ENCODE measurements around the gene KCNH3. TPM values are rescaled to one million over a fixed set of nuclear protein-coding genes. Genes with fewer than 3 reads are reported as not detected.

The KCNH3 gene
- polyA plus RNA-seq (0.63 and 3.0 TPM in 2 replicates), polyA minus RNA-seq (0.58 and 1.2 TPM in 2 replicates)

GRCh38 chr12:49538510-49539403 is at the start of gene KCNH3:
KCNH3 (plus strand) TSS chr12:49539030; CDS start chr12:49539417, 387 bp downstream.
- Histone ChIP-seq H3K9me2 (ENCODE audit: insufficient read depth, low read length) (no peaks in the 10 kb centered on the region), H3K4me3 (ENCODE audit: low read length) (peak within 1 kb of the TSS; percentile 68), H3K9me3 (ENCODE audit: low read length) (no peaks in the 10 kb centered on the region), H3K27ac (ENCODE audit: low read length) (no peak within 1 kb of the TSS), H3K27me3 (ENCODE audit: insufficient read depth, low read depth, low read length) (peaks cover 72% of the 10 kb centered on the region), H4K20me1 (ENCODE audit: insufficient read depth) (no peaks in the 10 kb centered on the region), H3K79me2 (replicated peaks; ENCODE audit: insufficient read depth, low read length) (no peaks in the 10 kb centered on the region), H3K4me2 (ENCODE audit: low read length) (no peak within 1 kb of the TSS), H2AFZ (ENCODE audit: low read depth, low read length) (no peak within 1 kb of the TSS), H3K9ac (ENCODE audit: low read length) (peak within 1 kb of the TSS; percentile 50), H3F3A (ENCODE audit: insufficient read depth, low read length, poor library complexity, severe bottlenecking) (no peaks in the 10 kb centered on the region), H3K36me3 (ENCODE audit: insufficient read depth, low read length) (no peaks in the 10 kb centered on the region)
- TF ChIP-seq POLR2AphosphoS5 (IDR thresholded peaks at IDR 0.05) (peak; percentile 21), RAD21 (conservative IDR thresholded peaks at IDR 0.05) (no peak)

GRCh38 chr12:49489154-49489553 is 49.7 kb upstream of the KCNH3 start:
- no peaks in the 10 kb centered on the region for H3K79me2 ChIP-seq (replicated peaks; ENCODE audit: insufficient read depth, low read length)
- no peaks in the 10 kb centered on the region for H3K36me3 ChIP-seq (ENCODE audit: insufficient read depth, low read length)
- H3K4me2 ChIP-seq (ENCODE audit: low read length), result no peak overlapping the region
- no peak overlapping the region for H3K4me3 ChIP-seq (ENCODE audit: low read length)
- H3K9ac ChIP-seq (ENCODE audit: low read length), result no peak overlapping the region
- no peak overlapping the region for H2AFZ ChIP-seq (ENCODE audit: low read depth, low read length)
- H3K27me3 ChIP-seq (ENCODE audit: insufficient read depth, low read depth, low read length), result no peaks in the 10 kb centered on the region
- H3F3A ChIP-seq (ENCODE audit: insufficient read depth, low read length, poor library complexity, severe bottlenecking), result no peaks in the 10 kb centered on the region
- TF ChIP-seq MXI1 (conservative IDR thresholded peaks at IDR 0.05; ENCODE audit: poor library complexity, severe bottlenecking), result no peak
- no peak for TF ChIP-seq SMC3 (conservative IDR thresholded peaks at IDR 0.05; ENCODE audit: poor library complexity)
- TF ChIP-seq EP300 (conservative IDR thresholded peaks at IDR 0.05; ENCODE audit: poor library complexity, severe bottlenecking), result no peak
- no peak for TF ChIP-seq POLR2AphosphoS5 (IDR thresholded peaks at IDR 0.05)
- no peak for TF ChIP-seq RAD21 (conservative IDR thresholded peaks at IDR 0.05)
- no peak for TF ChIP-seq TAF1 (IDR thresholded peaks at IDR 0.05; ENCODE audit: low read depth)
- no peak for TF ChIP-seq REST (IDR thresholded peaks at IDR 0.05; ENCODE audit: borderline replicate concordance)
- no peak for TF ChIP-seq EZH2 (IDR thresholded peaks at IDR 0.05; ENCODE audit: borderline replicate concordance, insufficient read depth, low read length, poor library complexity, severe bottlenecking)
- TF ChIP-seq CTCF (IDR thresholded peaks at IDR 0.05; ENCODE audit: poor library complexity, severe bottlenecking), result no peak
- H3K27ac ChIP-seq (ENCODE audit: low read length), result no peak overlapping the region
- H3K9me3 ChIP-seq (ENCODE audit: low read length), result no peaks in the 10 kb centered on the region
- H3K9me2 ChIP-seq (ENCODE audit: insufficient read depth, low read length), result no peaks in the 10 kb centered on the region
- H4K20me1 ChIP-seq (ENCODE audit: insufficient read depth), result no peaks in the 10 kb centered on the region
